Esophagus squamous epithelium (tissue), 4 donors: ENCODE results near the gene ACVR2B.
"Not testable (repeated sequence)": the region's sequence is repeated elsewhere in the genome, so short reads cannot be mapped to it uniquely, and the experiment has no call there.

Source experiments
- POLR2A ChIP-seq, 4 donors: fragments of 450-650 bp; IDR thresholded peaks; one replicate each; pipeline ENCODE4 v1.6.1; 2017; ENCODE audit warnings: antibody characterized with exemption in 4 of 4, mild to moderate bottlenecking in 4 of 4, moderate library complexity in 3 of 4
- TF ChIP-seq, protein P1 (sequence below), 6 experiments: fragments of 450-650 bp in 4 of 6; fragments of 200-600 bp in 2 of 6; sonication (generic) in 2 of 6; IDR thresholded peaks; one replicate each; pipeline ENCODE4 v1.5.1; 2016 to 2019; ENCODE audit warnings: antibody characterized with exemption in 6 of 6, mild to moderate bottlenecking in 4 of 6, moderate library complexity in 4 of 6

DNA sequence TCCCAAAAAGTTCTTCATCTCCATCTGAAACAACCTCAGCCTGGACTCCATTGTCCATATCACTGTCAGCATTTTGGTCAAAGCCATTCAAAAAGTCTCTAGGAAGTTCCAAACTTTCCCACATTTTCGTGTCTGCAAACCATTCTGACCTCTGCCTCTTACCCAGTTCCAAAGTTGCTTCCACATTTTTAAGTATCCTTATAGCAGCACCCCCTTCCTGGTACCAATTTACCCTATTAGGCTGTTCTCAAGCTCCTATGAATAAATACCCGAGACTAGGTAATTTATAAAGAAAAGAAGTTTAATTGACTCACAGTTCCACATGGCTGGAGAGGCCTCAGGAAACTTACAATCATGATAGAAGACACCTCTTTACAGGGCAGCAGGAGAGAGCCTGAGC, 20.0 kb upstream of the ACVR2B start:
- TF ChIP-seq POLR2A (IDR thresholded peaks at IDR 0.05): not testable (repeated sequence)
- TF ChIP-seq, protein P1, sequence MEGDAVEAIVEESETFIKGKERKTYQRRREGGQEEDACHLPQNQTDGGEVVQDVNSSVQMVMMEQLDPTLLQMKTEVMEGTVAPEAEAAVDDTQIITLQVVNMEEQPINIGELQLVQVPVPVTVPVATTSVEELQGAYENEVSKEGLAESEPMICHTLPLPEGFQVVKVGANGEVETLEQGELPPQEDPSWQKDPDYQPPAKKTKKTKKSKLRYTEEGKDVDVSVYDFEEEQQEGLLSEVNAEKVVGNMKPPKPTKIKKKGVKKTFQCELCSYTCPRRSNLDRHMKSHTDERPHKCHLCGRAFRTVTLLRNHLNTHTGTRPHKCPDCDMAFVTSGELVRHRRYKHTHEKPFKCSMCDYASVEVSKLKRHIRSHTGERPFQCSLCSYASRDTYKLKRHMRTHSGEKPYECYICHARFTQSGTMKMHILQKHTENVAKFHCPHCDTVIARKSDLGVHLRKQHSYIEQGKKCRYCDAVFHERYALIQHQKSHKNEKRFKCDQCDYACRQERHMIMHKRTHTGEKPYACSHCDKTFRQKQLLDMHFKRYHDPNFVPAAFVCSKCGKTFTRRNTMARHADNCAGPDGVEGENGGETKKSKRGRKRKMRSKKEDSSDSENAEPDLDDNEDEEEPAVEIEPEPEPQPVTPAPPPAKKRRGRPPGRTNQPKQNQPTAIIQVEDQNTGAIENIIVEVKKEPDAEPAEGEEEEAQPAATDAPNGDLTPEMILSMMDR (IDR thresholded peaks at IDR 0.05): not testable (repeated sequence)
